Adrenal gland (tissue), 12 donors: ENCODE measurements around the gene NDUFA6. TPM values are rescaled to one million over a fixed set of nuclear protein-coding genes. Genes with fewer than 3 reads are reported as not detected.
A peak's percentile ranks its signal among the peaks of the same experiment; 100 is the strongest.
"Not testable (repeated sequence)": the region's sequence is repeated elsewhere in the genome, so short reads cannot be mapped to it uniquely, and the experiment has no call there.

Source experiments
- DNase-seq, 7 donors: peaks; one replicate each; pipeline ENCODE4 v3.0.0-alpha.2; 2019 to 2020
- H3K27ac ChIP-seq, 5 donors: fragments of 200-600 bp; sonication (generic) in 4 of 5; 1 replicate in 3 of 5; 2 replicates in 2 of 5; pipeline versions ENCODE4 v1.5.1 to v1.8.0; 2016 to 2020; ENCODE audit warnings: mild to moderate bottlenecking in 1 of 5
- H3K27me3 ChIP-seq: fragments of 200-600 bp; 2 replicates; pipeline ENCODE4 v1.8.0; 2021
- H3K36me3 ChIP-seq, 2 donors: fragments of 200-600 bp; replicated peaks in 1 of 2; 1 replicate in 1 of 2; 2 replicates in 1 of 2; pipeline versions ENCODE4 v1.5.1 to v1.8.0; 2018 to 2022
- H3K4me1 ChIP-seq, 2 donors: fragments of 200-600 bp; replicated peaks in 1 of 2; 1 replicate in 1 of 2; 2 replicates in 1 of 2; pipeline versions ENCODE4 v1.5.1 to v1.8.0; 2018 to 2021
- H3K4me3 ChIP-seq, 4 donors: fragments of 200-600 bp; sonication (generic) in 3 of 4; one replicate each; pipeline ENCODE4 v1.5.1; 2016 to 2018
- H3K9me3 ChIP-seq, 3 donors: fragments of 200-600 bp; sonication (generic) in 1 of 3; replicated peaks in 1 of 3; 1 replicate in 2 of 3; 2 replicates in 1 of 3; pipeline versions ENCODE4 v1.5.1 to v1.8.0; 2016 to 2021
- POLR2A ChIP-seq, 2 donors: fragments of 450-650 bp; IDR thresholded peaks; one replicate each; pipeline ENCODE4 v1.6.1; 2017; ENCODE audit warnings: antibody characterized with exemption in 2 of 2, mild to moderate bottlenecking in 2 of 2, moderate library complexity in 1 of 2
- WGBS, 4 donors: extraction: QIAGEN DNeasy Blood & Tissue Kit in 2 of 4; methylation state at CpG; one replicate each; pipeline versions ENCODE4 v1.1.5 to v1.1.7; 2013 to 2017; 5-methylcytosine and 5-hydroxymethylcytosine counted together
- intact Hi-C, 2 donors: fragments of 100-400 bp; cut with DNase I; formaldehyde crosslinking; loops; one replicate each; pipeline versions ENCODE4 v1.14.1 to v1.15.0; 2022 to 2023
- polyA plus RNA-seq, 3 donors: library from polyadenylated mRNA; stranded (reverse); fragments of 200-250 nt in 2 of 3; fragments of 350-450 nt in 1 of 3; fragmentation: Illumina TruSeq in 1 of 3; extraction: RNeasy Lipid Tissue Mini Kit (QIAGEN cat#74804) in 1 of 3; gene quantifications; one replicate each; pipeline ENCODE4 v1.2.3, GENCODE V29; 2013 to 2014
- total RNA-seq, 9 donors: library from RNA; depleted of rRNA in 4 of 9; stranded (reverse); fragments of >200 nt in 4 of 9; fragments of 120-200 nt in 1 of 9; fragmentation: NEBNext Ultra II Directional in 1 of 9; extraction: Animal tissue kit (Norgen Biotek cat#: 25700) in 1 of 9; gene quantifications; one replicate each; pipeline versions ENCODE4 v1.1.0 to v1.2.4, GENCODE V29; 2013 to 2023
- TF ChIP-seq, protein P1 (sequence below), 6 experiments: fragments of 450-650 bp in 4 of 6; fragments of 200-600 bp in 2 of 6; sonication (generic) in 1 of 6; IDR thresholded peaks; 1 replicate in 5 of 6; 2 replicates in 1 of 6; pipeline versions ENCODE4 v1.5.1 to v1.8.0; 2016 to 2021; ENCODE audit warnings: antibody characterized with exemption in 6 of 6, mild to moderate bottlenecking in 2 of 6, moderate library complexity in 1 of 6
- donor health status: healthy with polysubstance abuse.
- donor health status: Bipolar disorder and iron deficiency.
- donor health status: DM: yes; HTN: yes; CAD: no.
- donor health status: DM: no; HTN: no; CAD: no.
- donor health status: DM: no; HTN: no; CAD: no.
- donor health status: DM: yes; HTN: yes; CAD: no.

The NDUFA6 gene
- total and polyA plus RNA-seq, 12 donors = 57.0 to 372 (median 88.7) TPM

DNA sequence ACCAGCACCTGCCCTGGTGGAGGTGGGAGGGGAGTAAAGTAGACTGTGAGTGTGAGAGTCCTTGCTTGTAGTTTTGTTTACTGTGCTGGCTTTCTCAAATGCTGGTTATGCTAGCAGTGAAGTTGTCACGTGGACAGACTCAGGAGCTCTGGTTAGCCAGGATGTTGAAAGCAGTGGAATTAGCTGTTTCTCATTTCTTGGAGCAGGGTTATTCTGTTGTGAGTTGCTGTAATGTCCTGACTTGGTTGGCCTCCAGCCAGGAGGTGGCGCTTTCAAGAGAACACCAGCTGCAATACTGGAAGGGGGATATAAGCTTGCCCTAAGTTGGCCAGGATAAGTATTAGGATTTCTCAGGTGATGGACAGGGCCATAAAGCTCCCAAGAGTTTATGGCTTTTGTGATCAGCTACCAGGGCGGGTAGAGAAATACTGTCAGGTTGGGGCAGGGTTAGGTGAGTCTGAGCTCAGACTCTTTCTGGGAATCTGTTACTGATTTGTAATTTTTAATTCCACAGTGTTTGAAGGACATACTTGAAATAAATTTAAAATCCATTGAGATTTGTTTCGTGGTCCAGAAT, 26.4 kb upstream of the NDUFA6 start:
- H3K9me3 ChIP-seq = no peaks in the 10 kb centered on the region
- 89 to 98% (median 94%) methylated on average over 4 of the region's 4 CpGs for WGBS, 4 donors
- no peaks in the 10 kb centered on the region for H3K27me3 ChIP-seq
- TF ChIP-seq, protein P1, sequence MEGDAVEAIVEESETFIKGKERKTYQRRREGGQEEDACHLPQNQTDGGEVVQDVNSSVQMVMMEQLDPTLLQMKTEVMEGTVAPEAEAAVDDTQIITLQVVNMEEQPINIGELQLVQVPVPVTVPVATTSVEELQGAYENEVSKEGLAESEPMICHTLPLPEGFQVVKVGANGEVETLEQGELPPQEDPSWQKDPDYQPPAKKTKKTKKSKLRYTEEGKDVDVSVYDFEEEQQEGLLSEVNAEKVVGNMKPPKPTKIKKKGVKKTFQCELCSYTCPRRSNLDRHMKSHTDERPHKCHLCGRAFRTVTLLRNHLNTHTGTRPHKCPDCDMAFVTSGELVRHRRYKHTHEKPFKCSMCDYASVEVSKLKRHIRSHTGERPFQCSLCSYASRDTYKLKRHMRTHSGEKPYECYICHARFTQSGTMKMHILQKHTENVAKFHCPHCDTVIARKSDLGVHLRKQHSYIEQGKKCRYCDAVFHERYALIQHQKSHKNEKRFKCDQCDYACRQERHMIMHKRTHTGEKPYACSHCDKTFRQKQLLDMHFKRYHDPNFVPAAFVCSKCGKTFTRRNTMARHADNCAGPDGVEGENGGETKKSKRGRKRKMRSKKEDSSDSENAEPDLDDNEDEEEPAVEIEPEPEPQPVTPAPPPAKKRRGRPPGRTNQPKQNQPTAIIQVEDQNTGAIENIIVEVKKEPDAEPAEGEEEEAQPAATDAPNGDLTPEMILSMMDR (IDR thresholded peaks at IDR 0.05) = no peak
- TF ChIP-seq POLR2A (IDR thresholded peaks at IDR 0.05) = no peak
- no peak for DNase-seq
- H3K36me3 ChIP-seq = no peaks in the 10 kb centered on the region
- H3K4me1 ChIP-seq = no peaks in the 10 kb centered on the region
- intact Hi-C loops = loop anchor here in 1 of 2 donors (10.0 kb wide), 1 partner anchor 152 kb away; the partner anchor contains the start of gene SEPTIN3
- H3K27ac ChIP-seq = no peak overlapping the region
- H3K4me3 ChIP-seq = no peak overlapping the region

DNA sequence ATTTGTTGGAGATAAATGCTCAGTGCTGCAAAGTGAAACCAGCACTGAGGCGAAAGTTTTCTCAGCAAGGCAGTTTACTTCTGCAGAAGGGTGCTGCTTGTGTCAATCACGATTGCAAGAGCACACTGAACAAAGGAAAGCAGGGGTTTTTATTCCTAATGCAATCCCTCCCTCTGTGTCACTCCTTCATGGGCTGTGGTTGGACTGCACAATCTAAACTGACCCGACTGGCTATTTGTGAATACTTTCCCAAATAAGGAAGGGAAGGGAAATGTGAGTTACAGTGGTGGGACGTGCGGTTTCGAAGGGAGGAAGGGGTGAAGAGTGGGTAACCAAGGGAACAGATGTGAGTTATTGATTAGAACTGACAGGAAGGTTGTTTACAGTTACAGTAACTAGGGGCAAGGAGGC, 24.9 kb upstream of the NDUFA6 start:
- not testable (repeated sequence) for H3K36me3 ChIP-seq, DNase-seq, H3K27me3 ChIP-seq, H3K4me3 ChIP-seq, H3K4me1 ChIP-seq, H3K9me3 ChIP-seq, H3K27ac ChIP-seq
- intact Hi-C loops = loop anchor here in 1 of 2 donors (10.0 kb wide), 1 partner anchor 151 kb away; the partner anchor contains the start of gene SEPTIN3
- 74 to 90% (median 85%) methylated on average over 6 of the region's 6 CpGs for WGBS, 4 donors

DNA sequence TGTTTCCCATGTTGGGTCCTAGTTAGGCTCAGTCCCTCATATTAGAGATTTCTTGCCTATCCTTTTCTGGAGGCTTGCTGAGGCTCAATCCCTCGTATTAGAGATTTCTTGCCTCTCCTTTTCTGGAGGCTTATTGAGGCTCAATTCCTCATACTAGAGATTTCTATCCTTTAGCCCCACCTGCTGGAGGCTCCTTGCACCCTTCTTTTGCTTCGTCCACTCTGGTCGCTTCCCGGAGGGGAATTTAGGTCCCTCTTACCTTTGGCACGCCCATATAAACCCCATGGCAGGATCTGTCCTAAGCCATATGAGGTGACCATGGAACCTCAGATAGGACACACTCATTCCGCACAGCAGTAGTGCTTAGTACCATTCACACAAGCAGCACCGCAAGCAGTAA, 24.1 kb upstream of the NDUFA6 start:
- Histone ChIP-seq H3K9me3 (no peaks in the 10 kb centered on the region), H3K4me3 (no peak overlapping the region), H3K4me1 (no peaks in the 10 kb centered on the region), H3K27ac (no peak overlapping the region), H3K36me3 (no peaks in the 10 kb centered on the region), H3K27me3 (no peaks in the 10 kb centered on the region)
- 88 to 95% (median 94%) methylated on average over 7 of the region's 7 CpGs for WGBS, 4 donors
- TF ChIP-seq POLR2A (IDR thresholded peaks at IDR 0.05) = no peak
- TF ChIP-seq, protein P1 (IDR thresholded peaks at IDR 0.05) = peak in 4 of 6 experiments; percentile 18 to 42 (median 24)
- intact Hi-C loops = loop anchor here in 1 of 2 donors (10.0 kb wide), 1 partner anchor 150 kb away; the partner anchor contains the start of gene SEPTIN3
- DNase-seq = peak in 2 of 7 donors; percentile 28 to 46

DNA sequence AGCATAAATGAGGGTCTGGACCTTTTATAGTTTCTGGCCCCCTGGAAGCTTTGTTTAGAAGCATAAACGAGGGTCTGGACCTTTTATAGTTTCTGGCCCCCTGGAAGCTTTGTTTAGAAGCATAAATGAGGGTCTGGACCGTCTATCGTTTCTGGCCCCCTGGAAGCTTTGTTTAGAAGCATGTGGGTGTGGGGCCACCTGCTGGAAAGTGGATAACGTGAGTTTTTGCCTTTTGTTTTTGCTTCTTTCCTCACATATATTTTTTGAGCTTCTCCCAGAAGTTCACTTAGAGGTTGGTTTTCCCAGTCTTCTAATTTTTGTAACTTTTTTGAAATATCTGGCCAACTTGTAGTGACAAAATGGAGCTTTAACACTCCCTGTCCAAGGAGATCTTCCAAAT, 22.2 kb upstream of the NDUFA6 start:
- TF ChIP-seq, protein P1 (IDR thresholded peaks at IDR 0.05) = peak in 1 of 6 experiments; percentile 12
- H3K9me3 ChIP-seq, DNase-seq, H3K4me3 ChIP-seq, H3K27me3 ChIP-seq, H3K36me3 ChIP-seq, H3K4me1 ChIP-seq, H3K27ac ChIP-seq: not testable (repeated sequence)
- intact Hi-C loops = loop anchor here in 1 of 2 donors (10.0 kb wide), 1 partner anchor 148 kb away; the partner anchor contains the start of gene SEPTIN3
- WGBS, 4 donors = 17 to 27% (median 24%) methylated on average over 3 to 4 of the region's 4 CpGs

DNA sequence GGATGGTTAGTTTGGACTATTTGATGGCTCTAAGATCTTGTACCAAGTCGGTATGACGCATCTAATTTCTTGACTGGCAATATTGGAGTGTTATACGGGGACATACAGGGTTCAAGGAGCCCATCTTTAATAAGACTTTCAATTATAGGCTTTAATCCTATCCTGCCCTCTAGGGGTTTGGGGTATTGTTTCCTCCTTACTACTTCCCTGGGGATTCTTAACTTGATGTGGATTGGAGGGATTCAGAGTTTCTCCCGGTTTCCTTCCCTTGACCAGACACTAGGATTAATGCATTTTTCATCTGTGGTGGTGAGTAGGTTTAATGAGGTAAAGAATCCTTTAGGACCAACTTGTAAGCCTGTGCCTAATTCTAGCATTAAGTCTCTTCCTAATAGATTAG, 21.2 kb upstream of the NDUFA6 start:
- 64 to 97% (median 89%) methylated on average over 4 of the region's 4 CpGs for WGBS, 4 donors

More for the DNA sequence above, 21.2 kb upstream of the NDUFA6 start:
- no peaks in the 10 kb centered on the region for H3K9me3 ChIP-seq
- no peaks in the 10 kb centered on the region for H3K36me3 ChIP-seq
- intact Hi-C loops = loop anchor here in 1 of 2 donors (10.0 kb wide), 1 partner anchor 147 kb away; the partner anchor contains the start of gene SEPTIN3
- no peak overlapping the region for H3K27ac ChIP-seq
- H3K27me3 ChIP-seq = no peaks in the 10 kb centered on the region
- H3K4me3 ChIP-seq = no peak overlapping the region
- TF ChIP-seq POLR2A (IDR thresholded peaks at IDR 0.05) = no peak
- TF ChIP-seq, protein P1 (IDR thresholded peaks at IDR 0.05) = no peak
- DNase-seq = no peak
- H3K4me1 ChIP-seq = no peaks in the 10 kb centered on the region
